MM.1S (cell line): ENCODE data around the gene LNX2.

Source experiments
- EZH2 ChIP-seq: fragments of 300-600 bp; sonication (generic); optimal IDR thresholded peaks from 2 replicates; pipeline ENCODE3; 2017; ENCODE audit warnings: low read depth, mild to moderate bottlenecking, antibody characterized with exemption, low read length, mixed read lengths
- EZH2phosphoT487 ChIP-seq: fragments of 300-600 bp; sonication (generic); IDR thresholded peaks from 2 replicates; pipeline ENCODE4 v1.6.1; 2018; ENCODE audit warnings: antibody characterized with exemption, low read length

GRCh38 chr13:27528908-27529307 lies 91.4 kb downstream of the LNX2 start:
- TF ChIP-seq EZH2phosphoT487 (no peak), EZH2 (no peak)
